B cell (primary cell): Measurements from ENCODE around the gene MYH11. TPM values are rescaled to one million over a fixed set of nuclear protein-coding genes. Genes with fewer than 3 reads are reported as not detected.

Experiments
- ATAC-seq: fragments of 200-7000 bp; cut with Tn5 transposase; one replicate; pipeline ENCODE4 v1.10.0; 2021; ENCODE audit warnings: low read depth, mild to moderate bottlenecking, moderate number of reproducible peaks, moderate library complexity
- CTCF ChIA-PET: fragments of 350-600 bp; sonication (Branson Sonifier 250); formaldehyde crosslinking; loops from one replicate; lab custom pipeline; 2021; ENCODE audit warnings: antibody characterized with exemption, inconsistent platforms; lab: Charles Lee
- POLR2A ChIA-PET: fragments of 350-600 bp; sonication (Branson Sonifier 250); formaldehyde crosslinking; loops from one replicate; lab custom pipeline; 2021; ENCODE audit warnings: antibody characterized with exemption; lab: Charles Lee
- DNase-seq: peaks from one replicate; pipeline ENCODE4 v3.0.0; 2013
- H2AFZ ChIP-seq: 2 replicates; pipeline ENCODE4 v1.6.1; 2012; ENCODE audit warnings: mild to moderate bottlenecking, low read depth, low read length; ENCODE audit not compliant: insufficient read depth, poor library complexity, severe bottlenecking
- H3K27ac ChIP-seq, 2 donors: 1 replicate in 1 of 2; 2 replicates in 1 of 2; pipeline ENCODE4 v1.5.1; 2012 to 2013; ENCODE audit warnings: low read length in 2 of 2, mild to moderate bottlenecking in 2 of 2, moderate library complexity in 1 of 2
- H3K27me3 ChIP-seq, 4 experiments: fragments of 200-600 bp in 1 of 4; sonication (generic) in 1 of 4; replicated peaks in 1 of 4; 1 replicate in 2 of 4; 2 replicates in 2 of 4; pipeline versions ENCODE4 v1.6.1 to v1.7.0; 2013 to 2016; ENCODE audit warnings: low read length in 3 of 4, mild to moderate bottlenecking in 2 of 4, mixed read lengths in 1 of 4, moderate library complexity in 1 of 4; ENCODE audit not compliant: insufficient read depth in 4 of 4, control insufficient read depth in 3 of 4; ENCODE audit errors: control extremely low read depth in 1 of 4
- H3K36me3 ChIP-seq, 2 experiments: replicated peaks in 1 of 2; 1 replicate in 1 of 2; 2 replicates in 1 of 2; pipeline versions ENCODE4 v1.6.1 to v1.7.1; 2013; ENCODE audit warnings: low read length in 1 of 2; ENCODE audit not compliant: insufficient read depth in 2 of 2, control insufficient read depth in 1 of 2; ENCODE audit errors: control extremely low read depth in 1 of 2, extremely low read depth in 1 of 2
- H3K4me1 ChIP-seq, 2 donors: fragments of 200-600 bp in 1 of 2; sonication (generic) in 1 of 2; 1 replicate in 1 of 2; 2 replicates in 1 of 2; pipeline versions ENCODE4 v1.5.1 to v1.6.1; 2013 to 2017; ENCODE audit warnings: low read length in 2 of 2; ENCODE audit not compliant: control insufficient read depth in 2 of 2, insufficient read depth in 2 of 2
- H3K4me2 ChIP-seq: replicated peaks from 2 replicates; pipeline ENCODE3; 2012; ENCODE audit warnings: mild to moderate bottlenecking, low read depth, low read length; ENCODE audit not compliant: poor library complexity, severe bottlenecking
- H3K4me3 ChIP-seq, 5 experiments: fragments of 200-600 bp in 1 of 5; sonication (generic) in 1 of 5; 1 replicate in 3 of 5; 2 replicates in 2 of 5; pipeline versions ENCODE4 v1.5.1 to v1.7.0; 2011 to 2016; ENCODE audit warnings: low read length in 4 of 5, mild to moderate bottlenecking in 4 of 5, low read depth in 2 of 5, control low read depth in 1 of 5, moderate library complexity in 1 of 5; ENCODE audit not compliant: insufficient read depth in 1 of 5; ENCODE audit errors: control extremely low read depth in 1 of 5, extremely low read depth in 1 of 5
- H3K79me2 ChIP-seq: fragments of 200-600 bp; sonication (generic); one replicate; pipeline ENCODE4 v1.6.0; 2016; ENCODE audit warnings: low read length; ENCODE audit not compliant: control insufficient read depth, insufficient read depth
- H3K9ac ChIP-seq: fragments of 200-600 bp; sonication (generic); 2 replicates; pipeline ENCODE4 v1.6.1; 2017; ENCODE audit warnings: mild to moderate bottlenecking, low read length, moderate library complexity
- H3K9me3 ChIP-seq, 3 donors: one replicate each; pipeline versions ENCODE4 v1.6.1 to v1.7.1; 2013; ENCODE audit warnings: low read length in 2 of 3; ENCODE audit not compliant: control insufficient read depth in 2 of 3, insufficient read depth in 1 of 3; ENCODE audit errors: control extremely low read depth in 1 of 3
- H4K20me1 ChIP-seq: 2 replicates; pipeline ENCODE4 v1.6.0; 2012; ENCODE audit warnings: mild to moderate bottlenecking, low read length; ENCODE audit not compliant: insufficient read depth, control insufficient read depth, poor library complexity, severe bottlenecking
- H3K27ac Mint-ChIP-seq: one replicate; pipeline ENCODE4 v1.8.0; 2021; ENCODE audit warnings: mixed read lengths
- H3K27me3 Mint-ChIP-seq: one replicate; pipeline ENCODE4 v1.8.0; 2021; ENCODE audit warnings: mixed read lengths
- H3K4me1 Mint-ChIP-seq: one replicate; pipeline ENCODE4 v1.8.0; 2021; ENCODE audit warnings: mixed read lengths
- H3K4me3 Mint-ChIP-seq: one replicate; pipeline ENCODE4 v1.8.0; 2021; ENCODE audit warnings: mixed read lengths
- H3K9me3 Mint-ChIP-seq: one replicate; pipeline ENCODE4 v1.8.0; 2022; ENCODE audit warnings: mixed read lengths; ENCODE audit not compliant: insufficient read depth
- CTCF ChIP-seq: fragments of 200-600 bp; IDR thresholded peaks from one replicate; pipeline ENCODE4 v1.8.0; 2022; ENCODE audit warnings: antibody characterized with exemption, mild to moderate bottlenecking
- EZH2 ChIP-seq: IDR thresholded peaks from 2 replicates; pipeline ENCODE4 v1.6.1; 2012; ENCODE audit warnings: borderline replicate concordance, low read depth, mild to moderate bottlenecking, moderate library complexity, low read length; ENCODE audit not compliant: insufficient read depth, poor library complexity, severe bottlenecking
- WGBS: methylation state at CpG from one replicate; pipeline ENCODE4 v1.1.5; 2013; ENCODE audit warnings: missing lambda C conversion rate; ENCODE audit not compliant: insufficient coverage; 5-methylcytosine and 5-hydroxymethylcytosine counted together
- intact Hi-C: fragments of 100-400 bp; cut with micrococcal nuclease; formaldehyde crosslinking; loops from one replicate; pipeline ENCODE4 v1.10.0; 2022
- polyA plus RNA-seq: library from polyadenylated mRNA; depleted of rRNA; stranded (reverse); fragments of >200 nt; gene quantifications from 2 replicates; pipeline ENCODE4 v1.2.3, GENCODE V29; 2012
- total RNA-seq, 2 donors: library from RNA; stranded (reverse); fragments of 120-200 nt in 1 of 2; gene quantifications; 1 replicate in 1 of 2; 2 replicates in 1 of 2; pipeline versions ENCODE4 v1.2.3 to v1.2.4, GENCODE V29; 2013 to 2022

The MYH11 gene
- total and polyA plus RNA-seq, 2 donors (not counting 1 experiment from before 2014, with no cell fraction given), result 0.05 to 0.16 TPM

GRCh38 chr16:15847611-15848175, 9.1 kb downstream of the MYH11 start:
- DNase-seq (no peak), ATAC-seq (no peak)
- H3K4me3 ChIP-seq, result no peak overlapping the region
- no peak overlapping the region for H3K4me3 Mint-ChIP-seq
- H3K27me3 Mint-ChIP-seq, result peaks cover 4% of the 10 kb centered on the region
- no peaks in the 10 kb centered on the region for H3K9me3 Mint-ChIP-seq
- H3K36me3 ChIP-seq, result no peaks in the 10 kb centered on the region
- intact Hi-C loops, result no loop called here
- H3K27me3 ChIP-seq, result peaks cover 0 to under 1% (median 0%) of the 10 kb centered on the region in 4 experiments
- H3K9me3 ChIP-seq, result no peaks in the 10 kb centered on the region
- H3K27ac Mint-ChIP-seq, result no peak overlapping the region
- no peaks in the 10 kb centered on the region for H4K20me1 ChIP-seq
- H3K79me2 ChIP-seq, result no peaks in the 10 kb centered on the region
- H3K4me1 Mint-ChIP-seq, result no peaks in the 10 kb centered on the region
- POLR2A ChIA-PET, result no interaction called here
- WGBS, result 98% methylated on average over 7 of the region's 9 CpGs
- TF ChIP-seq EZH2 (no peak), CTCF (no peak)
- CTCF ChIA-PET, result interaction anchor here (0.7 kb wide), 1 partner anchor 420 kb away, joined by 3 read pairs; no protein-coding TSS in a partner anchor
- H3K4me1 ChIP-seq, result no peaks in the 10 kb centered on the region
- H3K4me2 ChIP-seq, result no peak overlapping the region
- no peak overlapping the region for H3K27ac ChIP-seq
- no peak overlapping the region for H3K9ac ChIP-seq
- H2AFZ ChIP-seq, result no peak overlapping the region

GRCh38 chr16:15846510-15846909, 10.3 kb downstream of the MYH11 start:
- Mint-ChIP-seq H3K27me3 (peaks cover 4% of the 10 kb centered on the region), H3K4me1 (no peaks in the 10 kb centered on the region), H3K9me3 (no peaks in the 10 kb centered on the region), H3K4me3 (no peak overlapping the region), H3K27ac (no peak overlapping the region)
- no peak for TF ChIP-seq EZH2
- TF ChIP-seq CTCF, result no peak
- intact Hi-C loops, result no loop called here
- POLR2A ChIA-PET, result no interaction called here
- CTCF ChIA-PET, result no interaction called here
- H3K4me2 ChIP-seq, result no peak overlapping the region
- H3K9ac ChIP-seq, result no peak overlapping the region
- WGBS, result 95% methylated on average over 4 of the region's 4 CpGs
- no peak for ATAC-seq
- H3K27me3 ChIP-seq, result no peaks in the 10 kb centered on the region
- H3K79me2 ChIP-seq, result no peaks in the 10 kb centered on the region
- H3K36me3 ChIP-seq, result no peaks in the 10 kb centered on the region
- no peak overlapping the region for H3K27ac ChIP-seq
- no peak overlapping the region for H2AFZ ChIP-seq
- no peak overlapping the region for H3K4me3 ChIP-seq
- DNase-seq, result no peak
- H3K4me1 ChIP-seq, result no peaks in the 10 kb centered on the region
- H3K9me3 ChIP-seq, result no peaks in the 10 kb centered on the region
- H4K20me1 ChIP-seq, result no peaks in the 10 kb centered on the region
